ENCODE measurements around the gene IQGAP3. TPM values are rescaled to one million over a fixed set of nuclear protein-coding genes. Genes with fewer than 3 reads are reported as not detected.

IQGAP3 gene
- total and polyA plus RNA-seq, 2 experiments from 2014 or later: 11.9 to 31.8 TPM

DNA sequence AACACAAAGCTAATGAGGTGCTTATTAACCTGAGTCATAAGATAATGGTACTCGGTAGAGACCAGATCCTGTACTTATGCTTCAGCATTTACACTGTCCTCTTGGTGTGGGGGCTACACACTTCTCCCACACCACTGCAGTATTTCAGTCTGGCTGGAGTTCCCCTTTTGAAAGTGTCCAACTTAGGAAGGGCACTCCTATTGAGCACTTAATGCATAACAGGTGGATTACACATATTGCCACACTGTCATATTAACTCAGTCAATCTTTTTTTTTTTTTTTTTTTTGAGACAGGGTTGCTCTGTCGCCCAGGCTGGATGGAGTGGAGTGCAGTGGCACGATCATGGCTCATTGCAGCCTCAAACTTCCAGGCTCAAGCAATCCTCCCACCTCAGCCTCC, 27.4 kb upstream of the IQGAP3 start:
- H3K4me1 ChIP-seq (ENCODE audit: insufficient read depth): no peaks in the 10 kb centered on the region; the same call in 1 of the 2 replicates
- Mint-ChIP-seq H3K36me3 (ENCODE audit: low read depth) (peaks cover 47% of the 10 kb centered on the region), H3K27ac (no peak overlapping the region), H3K9me3 (no peaks in the 10 kb centered on the region), H3K4me1 (peaks cover 13% of the 10 kb centered on the region), H3K27me3 (ENCODE audit: insufficient read depth, low read depth, poor library complexity) (peaks cover 10% of the 10 kb centered on the region), H3K4me3 (peak overlapping the region; percentile 97; the same call in 2 of the 3 replicates)
- no peaks in the 10 kb centered on the region for H3K9me2 ChIP-seq (ENCODE audit: insufficient read depth)
- H3K4me2 ChIP-seq: peak overlapping the region; percentile 80
- no peak overlapping the region for H3K27ac ChIP-seq (ENCODE audit: low read depth)
- DNase-seq (ENCODE audit: low spot score): no peak
- ATAC-seq: no peak
- peaks cover 13% of the 10 kb centered on the region for H4K20me1 ChIP-seq (replicated peaks; ENCODE audit: insufficient read depth)
- peaks cover 23% of the 10 kb centered on the region for H3K36me3 ChIP-seq (ENCODE audit: insufficient read depth)
- no peak overlapping the region; the same call in 1 of the 2 replicates for H3K4me3 ChIP-seq
- TF ChIP-seq, protein P1, sequence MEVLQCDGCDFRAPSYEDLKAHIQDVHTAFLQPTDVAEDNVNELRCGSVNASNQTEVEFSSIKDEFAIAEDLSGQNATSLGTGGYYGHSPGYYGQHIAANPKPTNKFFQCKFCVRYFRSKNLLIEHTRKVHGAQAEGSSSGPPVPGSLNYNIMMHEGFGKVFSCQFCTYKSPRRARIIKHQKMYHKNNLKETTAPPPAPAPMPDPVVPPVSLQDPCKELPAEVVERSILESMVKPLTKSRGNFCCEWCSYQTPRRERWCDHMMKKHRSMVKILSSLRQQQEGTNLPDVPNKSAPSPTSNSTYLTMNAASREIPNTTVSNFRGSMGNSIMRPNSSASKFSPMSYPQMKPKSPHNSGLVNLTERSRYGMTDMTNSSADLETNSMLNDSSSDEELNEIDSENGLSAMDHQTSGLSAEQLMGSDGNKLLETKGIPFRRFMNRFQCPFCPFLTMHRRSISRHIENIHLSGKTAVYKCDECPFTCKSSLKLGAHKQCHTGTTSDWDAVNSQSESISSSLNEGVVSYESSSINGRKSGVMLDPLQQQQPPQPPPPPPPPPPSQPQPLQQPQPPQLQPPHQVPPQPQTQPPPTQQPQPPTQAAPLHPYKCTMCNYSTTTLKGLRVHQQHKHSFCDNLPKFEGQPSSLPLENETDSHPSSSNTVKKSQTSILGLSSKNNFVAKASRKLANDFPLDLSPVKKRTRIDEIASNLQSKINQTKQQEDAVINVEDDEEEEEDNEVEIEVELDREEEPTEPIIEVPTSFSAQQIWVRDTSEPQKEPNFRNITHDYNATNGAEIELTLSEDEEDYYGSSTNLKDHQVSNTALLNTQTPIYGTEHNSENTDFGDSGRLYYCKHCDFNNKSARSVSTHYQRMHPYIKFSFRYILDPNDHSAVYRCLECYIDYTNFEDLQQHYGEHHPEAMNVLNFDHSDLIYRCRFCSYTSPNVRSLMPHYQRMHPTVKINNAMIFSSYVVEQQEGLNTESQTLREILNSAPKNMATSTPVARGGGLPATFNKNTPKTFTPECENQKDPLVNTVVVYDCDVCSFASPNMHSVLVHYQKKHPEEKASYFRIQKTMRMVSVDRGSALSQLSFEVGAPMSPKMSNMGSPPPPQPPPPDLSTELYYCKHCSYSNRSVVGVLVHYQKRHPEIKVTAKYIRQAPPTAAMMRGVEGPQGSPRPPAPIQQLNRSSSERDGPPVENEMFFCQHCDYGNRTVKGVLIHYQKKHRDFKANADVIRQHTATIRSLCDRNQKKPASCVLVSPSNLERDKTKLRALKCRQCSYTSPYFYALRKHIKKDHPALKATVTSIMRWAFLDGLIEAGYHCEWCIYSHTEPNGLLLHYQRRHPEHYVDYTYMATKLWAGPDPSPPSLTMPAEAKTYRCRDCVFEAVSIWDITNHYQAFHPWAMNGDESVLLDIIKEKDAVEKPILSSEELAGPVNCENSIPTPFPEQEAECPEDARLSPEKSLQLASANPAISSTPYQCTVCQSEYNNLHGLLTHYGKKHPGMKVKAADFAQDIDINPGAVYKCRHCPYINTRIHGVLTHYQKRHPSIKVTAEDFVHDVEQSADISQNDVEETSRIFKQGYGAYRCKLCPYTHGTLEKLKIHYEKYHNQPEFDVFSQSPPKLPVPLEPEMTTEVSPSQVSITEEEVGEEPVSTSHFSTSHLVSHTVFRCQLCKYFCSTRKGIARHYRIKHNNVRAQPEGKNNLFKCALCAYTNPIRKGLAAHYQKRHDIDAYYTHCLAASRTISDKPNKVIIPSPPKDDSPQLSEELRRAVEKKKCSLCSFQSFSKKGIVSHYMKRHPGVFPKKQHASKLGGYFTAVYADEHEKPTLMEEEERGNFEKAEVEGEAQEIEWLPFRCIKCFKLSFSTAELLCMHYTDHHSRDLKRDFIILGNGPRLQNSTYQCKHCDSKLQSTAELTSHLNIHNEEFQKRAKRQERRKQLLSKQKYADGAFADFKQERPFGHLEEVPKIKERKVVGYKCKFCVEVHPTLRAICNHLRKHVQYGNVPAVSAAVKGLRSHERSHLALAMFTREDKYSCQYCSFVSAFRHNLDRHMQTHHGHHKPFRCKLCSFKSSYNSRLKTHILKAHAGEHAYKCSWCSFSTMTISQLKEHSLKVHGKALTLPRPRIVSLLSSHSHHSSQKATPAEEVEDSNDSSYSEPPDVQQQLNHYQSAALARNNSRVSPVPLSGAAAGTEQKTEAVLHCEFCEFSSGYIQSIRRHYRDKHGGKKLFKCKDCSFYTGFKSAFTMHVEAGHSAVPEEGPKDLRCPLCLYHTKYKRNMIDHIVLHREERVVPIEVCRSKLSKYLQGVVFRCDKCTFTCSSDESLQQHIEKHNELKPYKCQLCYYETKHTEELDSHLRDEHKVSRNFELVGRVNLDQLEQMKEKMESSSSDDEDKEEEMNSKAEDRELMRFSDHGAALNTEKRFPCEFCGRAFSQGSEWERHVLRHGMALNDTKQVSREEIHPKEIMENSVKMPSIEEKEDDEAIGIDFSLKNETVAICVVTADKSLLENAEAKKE (CRISPR knock-in tag; IDR thresholded peaks at IDR 0.05): no peak
- TF ChIP-seq, protein P2, sequence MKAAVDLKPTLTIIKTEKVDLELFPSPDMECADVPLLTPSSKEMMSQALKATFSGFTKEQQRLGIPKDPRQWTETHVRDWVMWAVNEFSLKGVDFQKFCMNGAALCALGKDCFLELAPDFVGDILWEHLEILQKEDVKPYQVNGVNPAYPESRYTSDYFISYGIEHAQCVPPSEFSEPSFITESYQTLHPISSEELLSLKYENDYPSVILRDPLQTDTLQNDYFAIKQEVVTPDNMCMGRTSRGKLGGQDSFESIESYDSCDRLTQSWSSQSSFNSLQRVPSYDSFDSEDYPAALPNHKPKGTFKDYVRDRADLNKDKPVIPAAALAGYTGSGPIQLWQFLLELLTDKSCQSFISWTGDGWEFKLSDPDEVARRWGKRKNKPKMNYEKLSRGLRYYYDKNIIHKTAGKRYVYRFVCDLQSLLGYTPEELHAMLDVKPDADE (IDR thresholded peaks at IDR 0.05): no peak
- TF ChIP-seq EZH2phosphoT487 (IDR thresholded peaks at IDR 0.05; ENCODE audit: unreplicated experiment): no peak
- no peak for TF ChIP-seq NANOG (IDR thresholded peaks at IDR 0.05; ENCODE audit: borderline replicate concordance)
- TF ChIP-seq ZNF114 (CRISPR knock-in tag; IDR thresholded peaks at IDR 0.05): no peak
- no peak for TF ChIP-seq STAT1 (IDR thresholded peaks at IDR 0.05; ENCODE audit: unreplicated experiment)
- TF ChIP-seq ZNF331 (CRISPR knock-in tag; IDR thresholded peaks at IDR 0.05; ENCODE audit: low read depth): no peak
- H2AFZ ChIP-seq: no peak overlapping the region
- H3K27me3 ChIP-seq (ENCODE audit: insufficient read depth): no peaks in the 10 kb centered on the region
- H3K79me2 ChIP-seq (replicated peaks; ENCODE audit: insufficient read depth): peaks cover 27% of the 10 kb centered on the region
- H3F3A ChIP-seq (replicated peaks; ENCODE audit: low read depth): peaks cover 50% of the 10 kb centered on the region

All from GM23338 (cell line).